Activated naive CD4-positive, alpha-beta T cell (primary cell): ENCODE data around the gene LIMK1.
"Not testable (repeated sequence)": the region's sequence is repeated elsewhere in the genome, so short reads cannot be mapped to it uniquely, and the experiment has no call there.

Experiments
- DNase-seq, 4 experiments: peaks; one replicate each; lab custom pipeline; 2025; lab: John Stamatoyannopoulos, UW

Gene LIMK1

DNA sequence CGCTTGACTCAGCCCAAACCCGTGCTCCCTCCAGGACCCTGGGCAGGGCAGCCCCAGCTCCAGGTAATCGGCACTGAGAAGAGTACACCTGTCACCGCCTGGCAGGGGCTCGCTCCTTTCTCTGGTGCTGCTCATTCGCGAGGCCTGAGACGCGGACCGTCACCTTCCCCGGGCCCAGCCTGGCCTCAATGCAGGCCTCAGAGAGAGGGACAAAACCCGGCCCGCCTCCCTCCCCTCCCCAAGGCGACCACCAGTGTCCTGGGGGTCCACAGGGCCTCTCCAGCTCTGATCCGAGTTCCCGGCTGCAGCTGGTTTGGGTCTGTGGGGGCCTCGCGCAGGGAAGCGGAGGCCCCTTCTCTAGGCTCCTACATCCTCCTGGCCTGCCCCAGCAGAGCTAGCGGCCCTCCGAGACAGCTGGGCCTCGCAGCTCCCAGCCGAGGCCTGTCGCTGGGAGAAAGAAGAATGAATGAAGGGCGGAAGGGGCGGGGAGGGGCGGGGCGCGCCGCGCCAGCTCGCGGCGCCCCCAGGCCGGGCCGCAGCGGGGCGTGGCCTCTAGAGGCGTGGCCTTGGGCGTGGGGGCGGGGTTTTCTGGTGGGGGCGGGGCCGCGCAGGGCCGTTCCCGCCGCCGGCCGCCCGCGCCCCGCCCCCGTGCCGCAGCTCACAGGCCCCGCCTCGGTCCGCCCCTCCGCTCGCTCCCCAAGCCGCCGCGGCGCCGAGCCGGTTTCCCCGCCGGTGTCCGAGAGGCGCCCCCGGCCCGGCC is at the start of gene LIMK1:
LIMK1 (plus strand) TSS at position 688 of the 760 bp plus-strand sequence. CDS start 187 bp downstream, outside the sequence.
- peak; percentile 52 to 86 (median 76) for DNase-seq

GRCh38 chr7:74037609-74038008 is 46.0 kb upstream of the LIMK1 start:
- no peak for DNase-seq

GRCh38 chr7:74038194-74038961 is 45.2 kb upstream of the LIMK1 start:
- DNase-seq = no peak

DNA sequence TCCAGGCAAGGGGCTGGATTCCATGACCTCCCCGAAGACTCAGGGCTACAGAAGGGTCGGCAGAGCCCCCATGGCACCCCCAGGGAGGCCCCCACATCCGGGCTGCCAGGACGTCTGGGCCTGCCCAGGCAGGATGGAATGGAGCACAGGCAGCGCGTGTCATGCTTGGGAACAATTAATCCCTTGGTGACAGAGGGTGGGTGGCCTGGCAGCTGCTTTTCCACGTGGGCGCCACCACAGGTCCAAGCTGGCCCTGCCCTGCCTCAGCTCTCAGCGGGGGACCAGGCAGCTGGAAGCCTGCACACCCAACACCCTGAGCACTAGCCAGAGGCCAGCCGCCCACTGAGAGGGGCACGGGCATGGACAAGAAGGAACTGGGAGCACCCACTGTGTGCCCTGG is 44.3 kb upstream of the LIMK1 start:
- DNase-seq = no peak

- DNase-seq = no peak
Observed at GRCh38 chr7:74040101-74040790, 43.4 kb upstream of the LIMK1 start.

GRCh38 chr7:74040791-74041520 is 42.6 kb upstream of the LIMK1 start:
- DNase-seq = no peak

DNA sequence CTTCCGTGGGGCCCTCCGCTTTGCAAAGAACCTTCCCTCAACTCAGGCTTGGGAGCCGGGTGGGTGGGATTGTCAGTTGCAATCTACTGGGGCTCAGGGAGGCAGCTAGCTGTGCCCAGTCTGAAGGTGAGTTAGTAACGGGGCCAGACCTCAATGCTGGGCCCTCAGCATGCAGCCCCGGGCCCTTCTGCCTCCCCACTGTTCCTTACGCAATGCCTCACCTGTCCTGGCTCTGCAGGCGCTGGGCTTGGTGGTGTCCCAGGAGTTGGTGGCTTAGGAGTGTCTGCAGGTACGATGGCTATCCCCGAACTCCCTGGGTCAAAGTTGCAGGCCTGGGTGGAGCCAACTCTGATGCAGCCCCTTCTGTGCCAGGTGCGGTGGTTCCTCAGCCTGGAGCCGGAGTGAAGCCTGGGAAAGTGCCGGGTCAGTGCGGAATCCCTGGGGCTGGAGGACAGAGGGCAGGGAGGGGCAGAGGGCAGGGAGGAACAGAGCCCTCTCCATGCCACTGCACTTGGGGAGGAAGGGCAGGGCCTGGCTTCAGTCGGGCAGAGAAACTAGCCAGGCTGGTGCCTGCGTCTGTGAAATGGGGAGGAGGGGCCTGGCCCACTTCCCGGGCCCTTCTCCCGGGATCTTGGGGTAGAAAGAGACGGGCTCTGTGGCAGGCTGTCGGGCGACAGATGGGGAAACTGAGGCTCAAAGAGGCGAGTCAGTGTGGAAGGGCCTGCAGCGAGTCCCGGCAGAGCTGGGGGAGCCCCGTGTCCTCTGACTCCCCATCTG is 40.7 kb upstream of the LIMK1 start:
- no peak for DNase-seq

DNA sequence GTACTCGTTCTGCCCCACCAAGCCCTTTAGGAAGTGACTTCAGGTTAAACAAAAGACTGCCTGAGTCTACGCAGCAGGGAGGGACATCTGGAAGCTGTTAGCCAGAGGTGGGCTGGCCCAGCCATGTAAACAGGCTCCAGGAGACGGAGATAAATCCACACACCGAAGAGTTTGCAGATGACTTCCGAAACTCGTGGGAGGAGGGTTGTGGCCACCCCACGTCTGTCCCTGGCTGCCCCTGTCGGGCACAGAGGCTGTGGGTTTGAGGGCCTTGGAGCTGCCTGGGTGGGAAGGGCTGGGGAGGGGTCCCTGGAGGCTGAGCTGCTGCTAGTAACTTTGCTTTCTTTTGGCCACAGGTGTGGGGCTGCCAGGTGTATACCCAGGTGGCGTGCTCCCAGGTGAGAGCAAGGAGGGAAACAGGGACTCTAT is 40.1 kb upstream of the LIMK1 start:
- DNase-seq = no peak

- no peak for DNase-seq
Observed at GRCh38 chr7:74044366-74045350, 38.9 kb upstream of the LIMK1 start.

- not testable (repeated sequence) for DNase-seq
Observed at GRCh38 chr7:74046581-74046980, 37.0 kb upstream of the LIMK1 start.

DNA sequence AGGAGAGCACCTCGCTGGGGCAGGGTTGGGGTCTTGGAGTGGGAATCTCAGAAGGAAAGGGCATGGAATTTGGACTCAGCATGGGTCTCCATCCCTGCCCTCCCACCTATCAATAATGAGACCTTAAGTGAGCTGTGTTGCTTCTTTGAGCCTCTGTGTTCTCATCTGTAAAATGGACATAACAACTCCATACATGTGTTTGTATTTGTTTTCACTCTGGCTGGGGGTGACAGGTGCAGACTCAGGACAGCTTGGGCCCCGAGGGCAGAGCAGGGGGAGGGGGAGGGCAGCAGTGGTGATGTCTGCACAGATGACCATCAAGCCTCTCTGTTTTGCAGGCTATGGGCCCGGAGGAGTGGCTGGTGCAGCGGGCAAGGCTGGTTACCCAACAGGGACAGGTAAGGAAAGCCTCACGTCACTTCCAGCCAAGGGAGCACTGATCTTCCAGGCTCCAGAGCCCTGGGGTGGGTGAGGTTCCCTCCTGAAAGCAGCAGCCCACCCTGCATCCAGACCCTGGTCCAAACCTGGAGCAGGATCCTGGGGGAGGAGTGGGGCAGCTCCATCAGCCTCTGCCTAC is 35.7 kb upstream of the LIMK1 start:
- DNase-seq = no peak

- no peak for DNase-seq
Observed at GRCh38 chr7:74048999-74049599, 34.5 kb upstream of the LIMK1 start.

GRCh38 chr7:74049997-74050798 is 33.4 kb upstream of the LIMK1 start:
- no peak for DNase-seq

- no peak for DNase-seq
Observed at GRCh38 chr7:74051193-74051592, 32.4 kb upstream of the LIMK1 start.

GRCh38 chr7:74051629-74052410 is 31.8 kb upstream of the LIMK1 start:
- no peak for DNase-seq

DNA sequence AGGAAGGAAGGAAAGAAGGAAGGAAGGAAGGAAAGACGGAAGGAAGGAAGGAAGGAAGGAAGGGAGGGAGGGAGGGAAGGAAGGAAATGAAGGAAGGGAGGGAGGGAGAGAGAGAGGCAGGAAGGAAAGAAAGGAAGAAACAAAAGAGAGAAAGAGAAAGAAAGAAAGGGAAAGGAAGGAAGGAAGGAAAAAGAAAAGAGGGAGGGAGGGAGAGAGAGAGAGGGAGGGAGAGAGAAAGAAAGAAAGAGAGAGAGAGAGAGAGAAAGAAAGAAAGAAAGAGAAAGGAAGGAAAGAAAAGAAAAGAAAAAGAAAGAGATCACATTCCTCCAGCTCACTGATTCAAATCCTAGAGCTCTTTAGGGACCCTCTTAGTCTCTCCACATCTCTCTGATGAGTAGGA is 31.0 kb upstream of the LIMK1 start:
- no peak for DNase-seq

- no peak for DNase-seq
Observed at GRCh38 chr7:74053589-74054186, 29.9 kb upstream of the LIMK1 start.
